ENCODE data around the gene CCDC51. TPM values are rescaled to one million over a fixed set of nuclear protein-coding genes. Genes with fewer than 3 reads are reported as not detected.

Gene CCDC51
- total and polyA plus RNA-seq, 2 donors (not counting 3 experiments of a cell fraction or from before 2014, with no cell fraction given), result 11.2 to 11.3 TPM

GRCh38 chr3:48427630-48427962 is 12.3 kb downstream of the CCDC51 start:
- intact Hi-C loops (cut with micrococcal nuclease) (no loop called here), dilution Hi-C loops (cut with MboI; ENCODE audit: extremely low pct_ligation_motif_present, low sequenced_read_pairs) (no loop called here)
- no peak overlapping the region for H2AFZ ChIP-seq (ENCODE audit: low read depth, low read length)
- CTCF ChIA-PET, result interaction anchor here (2.3 to 2.6 kb wide), 2 partner anchors 8 to 233 kb away, joined by 9 to 25 read pairs; no protein-coding TSS in a partner anchor
- H3K4me3 ChIP-seq (replicated peaks in 1 of 3; ENCODE audit: insufficient read depth in 1 of 3, low read depth in 1 of 3, low read length in 3 of 3), result no peak overlapping the region
- H3K9me3 ChIP-seq (replicated peaks; ENCODE audit: control insufficient read depth, insufficient read depth, low read length), result no peaks in the 10 kb centered on the region
- H3K36me3 ChIP-seq (ENCODE audit: control insufficient read depth in 2 of 2, extremely low read depth in 1 of 2, insufficient read depth in 2 of 2, low read length in 2 of 2), result peaks cover 0 to 3% of the 10 kb centered on the region in 2 experiments
- H3K27ac ChIP-seq (ENCODE audit: insufficient read depth, low read depth, low read length), result no peak overlapping the region
- H3K79me2 ChIP-seq (ENCODE audit: control insufficient read depth, insufficient read depth, low read length), result no peaks in the 10 kb centered on the region
- H3K9ac ChIP-seq (replicated peaks; ENCODE audit: extremely low read depth, insufficient read depth, low read length), result no peak overlapping the region
- no peak for TF ChIP-seq MYC (IDR thresholded peaks at IDR 0.05; ENCODE audit: low read depth, low read length)
- TF ChIP-seq MAX (IDR thresholded peaks at IDR 0.05; ENCODE audit: insufficient read depth, insufficient read length), result no peak
- TF ChIP-seq CTCF (IDR thresholded peaks at IDR 0.05; ENCODE audit: extremely low read depth in 1 of 2, insufficient read depth in 1 of 2, low read depth in 1 of 2, low read length in 2 of 2), result no peak
- TF ChIP-seq JUN (IDR thresholded peaks at IDR 0.05; ENCODE audit: borderline replicate concordance, insufficient read depth, insufficient read length, low read depth), result no peak
- TF ChIP-seq GATA2 (IDR thresholded peaks at IDR 0.05; ENCODE audit: insufficient read depth, insufficient read length, low read depth, low read length), result no peak
- no peak for TF ChIP-seq POLR2A (IDR thresholded peaks at IDR 0.05; ENCODE audit: low read depth, low read length)
- TF ChIP-seq FOS (IDR thresholded peaks at IDR 0.05; ENCODE audit: borderline replicate concordance, insufficient read depth, low read length), result no peak
- no peak for TF ChIP-seq POLR2AphosphoS5 (IDR thresholded peaks at IDR 0.05; ENCODE audit: insufficient read depth, low read depth, low read length)
- no peak overlapping the region for H3K4me2 ChIP-seq (ENCODE audit: insufficient read depth, low read length)
- no peaks in the 10 kb centered on the region for H3K9me1 ChIP-seq (replicated peaks; ENCODE audit: control insufficient read depth, extremely low read depth, insufficient read depth, low read length)
- no peaks in the 10 kb centered on the region for H4K20me1 ChIP-seq (replicated peaks; ENCODE audit: control insufficient read depth, extremely low read depth, insufficient read depth, low read length)
- DNase-seq (ENCODE audit: low read depth, low spot score), result no peak
- POLR2A ChIA-PET, result no interaction called here
- no TSS peak for BruUV-seq (replicated peaks)
- H3K4me1 ChIP-seq (ENCODE audit: control insufficient read depth, extremely low read depth, insufficient read depth, low read length), result peaks cover 10% of the 10 kb centered on the region
- no peak for FAIRE-seq
- no peaks in the 10 kb centered on the region for H3K27me3 ChIP-seq (ENCODE audit: control insufficient read depth in 2 of 2, insufficient read depth in 2 of 2, low read length in 2 of 2)
